OCI-LY3 (cell line): ENCODE measurements around the gene RAB7A.
"Not testable (repeated sequence)": the region's sequence is repeated elsewhere in the genome, so short reads cannot be mapped to it uniquely, and the experiment has no call there.

Experiments
- EZH2phosphoT487 ChIP-seq: fragments of 200-600 bp; shearing (Covaris generic); IDR thresholded peaks from 2 replicates; pipeline ENCODE4 v1.6.1; 2018; ENCODE audit warnings: antibody characterized with exemption, mixed run types, low read depth
- TF ChIP-seq, protein P1 (sequence below): fragments of 200-600, 300-600 bp; sonication (generic); IDR thresholded peaks from 2 replicates; pipeline ENCODE4 v1.5.1; 2014; ENCODE audit warnings: antibody characterized with exemption, low read length, low read depth

DNA sequence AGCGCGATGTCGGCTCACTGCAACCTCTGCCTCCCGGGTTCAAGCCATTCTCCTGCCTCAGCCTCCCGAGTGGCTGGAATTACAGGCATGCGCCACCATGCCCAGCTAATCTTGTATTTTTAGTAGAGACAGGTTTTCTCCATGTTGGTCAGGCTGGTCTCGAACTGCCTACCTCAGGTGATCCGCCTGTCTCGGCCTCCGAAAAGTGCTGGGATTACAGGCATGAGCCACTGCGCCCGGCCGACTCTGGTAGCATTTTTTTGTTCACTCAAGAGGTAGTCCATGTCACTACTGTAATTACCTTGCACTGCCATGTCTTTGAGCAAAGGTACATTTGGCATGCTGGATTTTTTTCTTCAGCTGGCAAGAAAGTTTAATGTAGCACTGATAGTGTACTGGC is 2.5 kb downstream of the RAB7A start:
- TF ChIP-seq, protein P1, sequence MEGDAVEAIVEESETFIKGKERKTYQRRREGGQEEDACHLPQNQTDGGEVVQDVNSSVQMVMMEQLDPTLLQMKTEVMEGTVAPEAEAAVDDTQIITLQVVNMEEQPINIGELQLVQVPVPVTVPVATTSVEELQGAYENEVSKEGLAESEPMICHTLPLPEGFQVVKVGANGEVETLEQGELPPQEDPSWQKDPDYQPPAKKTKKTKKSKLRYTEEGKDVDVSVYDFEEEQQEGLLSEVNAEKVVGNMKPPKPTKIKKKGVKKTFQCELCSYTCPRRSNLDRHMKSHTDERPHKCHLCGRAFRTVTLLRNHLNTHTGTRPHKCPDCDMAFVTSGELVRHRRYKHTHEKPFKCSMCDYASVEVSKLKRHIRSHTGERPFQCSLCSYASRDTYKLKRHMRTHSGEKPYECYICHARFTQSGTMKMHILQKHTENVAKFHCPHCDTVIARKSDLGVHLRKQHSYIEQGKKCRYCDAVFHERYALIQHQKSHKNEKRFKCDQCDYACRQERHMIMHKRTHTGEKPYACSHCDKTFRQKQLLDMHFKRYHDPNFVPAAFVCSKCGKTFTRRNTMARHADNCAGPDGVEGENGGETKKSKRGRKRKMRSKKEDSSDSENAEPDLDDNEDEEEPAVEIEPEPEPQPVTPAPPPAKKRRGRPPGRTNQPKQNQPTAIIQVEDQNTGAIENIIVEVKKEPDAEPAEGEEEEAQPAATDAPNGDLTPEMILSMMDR, result not testable (repeated sequence)
- TF ChIP-seq EZH2phosphoT487, result not testable (repeated sequence)
